B cell (primary cell): ENCODE measurements around the gene AGBL3. TPM values are rescaled to one million over a fixed set of nuclear protein-coding genes. Genes with fewer than 3 reads are reported as not detected.

ENCODE experiments used
- ATAC-seq: fragments of 200-7000 bp; cut with Tn5 transposase; one replicate; pipeline ENCODE4 v1.10.0; 2021; ENCODE audit warnings: low read depth, mild to moderate bottlenecking, moderate number of reproducible peaks, moderate library complexity
- CTCF ChIA-PET: fragments of 350-600 bp; sonication (Branson Sonifier 250); formaldehyde crosslinking; loops from one replicate; lab custom pipeline; 2021; ENCODE audit warnings: antibody characterized with exemption, inconsistent platforms; lab: Charles Lee
- POLR2A ChIA-PET: fragments of 350-600 bp; sonication (Branson Sonifier 250); formaldehyde crosslinking; loops from one replicate; lab custom pipeline; 2021; ENCODE audit warnings: antibody characterized with exemption; lab: Charles Lee
- DNase-seq: peaks from one replicate; pipeline ENCODE4 v3.0.0; 2013
- H2AFZ ChIP-seq: 2 replicates; pipeline ENCODE4 v1.6.1; 2012; ENCODE audit warnings: mild to moderate bottlenecking, low read depth, low read length; ENCODE audit not compliant: insufficient read depth, poor library complexity, severe bottlenecking
- H3K27ac ChIP-seq, 2 donors: 1 replicate in 1 of 2; 2 replicates in 1 of 2; pipeline ENCODE4 v1.5.1; 2012 to 2013; ENCODE audit warnings: low read length in 2 of 2, mild to moderate bottlenecking in 2 of 2, moderate library complexity in 1 of 2
- H3K27me3 ChIP-seq, 4 experiments: fragments of 200-600 bp in 1 of 4; sonication (generic) in 1 of 4; replicated peaks in 1 of 4; 1 replicate in 2 of 4; 2 replicates in 2 of 4; pipeline versions ENCODE4 v1.6.1 to v1.7.0; 2013 to 2016; ENCODE audit warnings: low read length in 3 of 4, mild to moderate bottlenecking in 2 of 4, mixed read lengths in 1 of 4, moderate library complexity in 1 of 4; ENCODE audit not compliant: insufficient read depth in 4 of 4, control insufficient read depth in 3 of 4; ENCODE audit errors: control extremely low read depth in 1 of 4
- H3K36me3 ChIP-seq, 2 experiments: replicated peaks in 1 of 2; 1 replicate in 1 of 2; 2 replicates in 1 of 2; pipeline versions ENCODE4 v1.6.1 to v1.7.1; 2013; ENCODE audit warnings: low read length in 1 of 2; ENCODE audit not compliant: insufficient read depth in 2 of 2, control insufficient read depth in 1 of 2; ENCODE audit errors: control extremely low read depth in 1 of 2, extremely low read depth in 1 of 2
- H3K4me1 ChIP-seq, 2 donors: fragments of 200-600 bp in 1 of 2; sonication (generic) in 1 of 2; 1 replicate in 1 of 2; 2 replicates in 1 of 2; pipeline versions ENCODE4 v1.5.1 to v1.6.1; 2013 to 2017; ENCODE audit warnings: low read length in 2 of 2; ENCODE audit not compliant: control insufficient read depth in 2 of 2, insufficient read depth in 2 of 2
- H3K4me2 ChIP-seq: replicated peaks from 2 replicates; pipeline ENCODE3; 2012; ENCODE audit warnings: mild to moderate bottlenecking, low read depth, low read length; ENCODE audit not compliant: poor library complexity, severe bottlenecking
- H3K4me3 ChIP-seq, 5 experiments: fragments of 200-600 bp in 1 of 5; sonication (generic) in 1 of 5; 1 replicate in 3 of 5; 2 replicates in 2 of 5; pipeline versions ENCODE4 v1.5.1 to v1.7.0; 2011 to 2016; ENCODE audit warnings: low read length in 4 of 5, mild to moderate bottlenecking in 4 of 5, low read depth in 2 of 5, control low read depth in 1 of 5, moderate library complexity in 1 of 5; ENCODE audit not compliant: insufficient read depth in 1 of 5; ENCODE audit errors: control extremely low read depth in 1 of 5, extremely low read depth in 1 of 5
- H3K79me2 ChIP-seq: fragments of 200-600 bp; sonication (generic); one replicate; pipeline ENCODE4 v1.6.0; 2016; ENCODE audit warnings: low read length; ENCODE audit not compliant: control insufficient read depth, insufficient read depth
- H3K9ac ChIP-seq: fragments of 200-600 bp; sonication (generic); 2 replicates; pipeline ENCODE4 v1.6.1; 2017; ENCODE audit warnings: mild to moderate bottlenecking, low read length, moderate library complexity
- H3K9me3 ChIP-seq, 3 donors: one replicate each; pipeline versions ENCODE4 v1.6.1 to v1.7.1; 2013; ENCODE audit warnings: low read length in 2 of 3; ENCODE audit not compliant: control insufficient read depth in 2 of 3, insufficient read depth in 1 of 3; ENCODE audit errors: control extremely low read depth in 1 of 3
- H4K20me1 ChIP-seq: 2 replicates; pipeline ENCODE4 v1.6.0; 2012; ENCODE audit warnings: mild to moderate bottlenecking, low read length; ENCODE audit not compliant: insufficient read depth, control insufficient read depth, poor library complexity, severe bottlenecking
- H3K27ac Mint-ChIP-seq: one replicate; pipeline ENCODE4 v1.8.0; 2021; ENCODE audit warnings: mixed read lengths
- H3K27me3 Mint-ChIP-seq: one replicate; pipeline ENCODE4 v1.8.0; 2021; ENCODE audit warnings: mixed read lengths
- H3K4me1 Mint-ChIP-seq: one replicate; pipeline ENCODE4 v1.8.0; 2021; ENCODE audit warnings: mixed read lengths
- H3K4me3 Mint-ChIP-seq: one replicate; pipeline ENCODE4 v1.8.0; 2021; ENCODE audit warnings: mixed read lengths
- H3K9me3 Mint-ChIP-seq: one replicate; pipeline ENCODE4 v1.8.0; 2022; ENCODE audit warnings: mixed read lengths; ENCODE audit not compliant: insufficient read depth
- EZH2 ChIP-seq: IDR thresholded peaks from 2 replicates; pipeline ENCODE4 v1.6.1; 2012; ENCODE audit warnings: borderline replicate concordance, low read depth, mild to moderate bottlenecking, moderate library complexity, low read length; ENCODE audit not compliant: insufficient read depth, poor library complexity, severe bottlenecking
- WGBS: methylation state at CpG from one replicate; pipeline ENCODE4 v1.1.5; 2013; ENCODE audit warnings: missing lambda C conversion rate; ENCODE audit not compliant: insufficient coverage; 5-methylcytosine and 5-hydroxymethylcytosine counted together
- intact Hi-C: fragments of 100-400 bp; cut with micrococcal nuclease; formaldehyde crosslinking; loops from one replicate; pipeline ENCODE4 v1.10.0; 2022
- polyA plus RNA-seq: library from polyadenylated mRNA; depleted of rRNA; stranded (reverse); fragments of >200 nt; gene quantifications from 2 replicates; pipeline ENCODE4 v1.2.3, GENCODE V29; 2012
- total RNA-seq, 2 donors: library from RNA; stranded (reverse); fragments of 120-200 nt in 1 of 2; gene quantifications; 1 replicate in 1 of 2; 2 replicates in 1 of 2; pipeline versions ENCODE4 v1.2.3 to v1.2.4, GENCODE V29; 2013 to 2022
- TF ChIP-seq, protein P1 (sequence below): fragments of 200-600 bp; IDR thresholded peaks from one replicate; pipeline ENCODE4 v1.8.0; 2022; ENCODE audit warnings: antibody characterized with exemption, mild to moderate bottlenecking

The AGBL3 gene
- total and polyA plus RNA-seq, 2 donors (not counting 1 experiment from before 2014, with no cell fraction given) = 0.51 to 10.9 TPM

- POLR2A ChIA-PET = interaction anchor here (0.6 to 2.8 kb wide), 7 partner anchors 11 to 502 kb away, joined by 3 to 32 read pairs (median 6); partner anchors contain the start of genes AGBL3, BPGM, CYREN and WDR91
- H3K4me1 Mint-ChIP-seq = peaks cover 62% of the 10 kb centered on the region
- Histone ChIP-seq H3K4me2 (peak within 1 kb of the TSS; percentile 70), H3K4me1 (peaks cover 42 to 52% of the 10 kb centered on the region in 2 donors), H3K79me2 (peaks cover 51% of the 10 kb centered on the region), H3K27me3 (no peaks in the 10 kb centered on the region), H2AFZ (peak within 1 kb of the TSS; percentile 74), H3K9ac (peak within 1 kb of the TSS; percentile 77), H4K20me1 (no peaks in the 10 kb centered on the region), H3K9me3 (no peaks in the 10 kb centered on the region), H3K36me3 (no peaks in the 10 kb centered on the region), H3K27ac (peak within 1 kb of the TSS; percentile 86 to 90), H3K4me3 (peak within 1 kb of the TSS; percentile 51 to 98 (median 72))
- CTCF ChIA-PET = interaction anchor here (0.9 to 8.3 kb wide), 9 partner anchors 9 to 161 kb away, joined by 3 to 78 read pairs (median 4); partner anchors contain the start of genes AGBL3 and CYREN
- DNase-seq (peak; percentile 87), ATAC-seq (peak; percentile 78)
- no peak for TF ChIP-seq EZH2
- TF ChIP-seq, protein P1, sequence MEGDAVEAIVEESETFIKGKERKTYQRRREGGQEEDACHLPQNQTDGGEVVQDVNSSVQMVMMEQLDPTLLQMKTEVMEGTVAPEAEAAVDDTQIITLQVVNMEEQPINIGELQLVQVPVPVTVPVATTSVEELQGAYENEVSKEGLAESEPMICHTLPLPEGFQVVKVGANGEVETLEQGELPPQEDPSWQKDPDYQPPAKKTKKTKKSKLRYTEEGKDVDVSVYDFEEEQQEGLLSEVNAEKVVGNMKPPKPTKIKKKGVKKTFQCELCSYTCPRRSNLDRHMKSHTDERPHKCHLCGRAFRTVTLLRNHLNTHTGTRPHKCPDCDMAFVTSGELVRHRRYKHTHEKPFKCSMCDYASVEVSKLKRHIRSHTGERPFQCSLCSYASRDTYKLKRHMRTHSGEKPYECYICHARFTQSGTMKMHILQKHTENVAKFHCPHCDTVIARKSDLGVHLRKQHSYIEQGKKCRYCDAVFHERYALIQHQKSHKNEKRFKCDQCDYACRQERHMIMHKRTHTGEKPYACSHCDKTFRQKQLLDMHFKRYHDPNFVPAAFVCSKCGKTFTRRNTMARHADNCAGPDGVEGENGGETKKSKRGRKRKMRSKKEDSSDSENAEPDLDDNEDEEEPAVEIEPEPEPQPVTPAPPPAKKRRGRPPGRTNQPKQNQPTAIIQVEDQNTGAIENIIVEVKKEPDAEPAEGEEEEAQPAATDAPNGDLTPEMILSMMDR = no peak
- WGBS = 0% methylated on average over 7 of the region's 13 CpGs
- peak within 1 kb of the TSS; percentile 91 for H3K4me3 Mint-ChIP-seq
- H3K27me3 Mint-ChIP-seq = no peaks in the 10 kb centered on the region
- peak within 1 kb of the TSS; percentile 94 for H3K27ac Mint-ChIP-seq
- no peaks in the 10 kb centered on the region for H3K9me3 Mint-ChIP-seq
- intact Hi-C loops = loop anchor here (1.0 to 5.0 kb wide), 7 partner anchors 13 to 691 kb away; partner anchors contain the start of genes AGBL3, AKR1B1, BPGM and CNOT4
Observed at GRCh38 chr7:135147899-135148721, 161.8 kb downstream of the AGBL3 start, which contains the start of gene TMEM140. Gene TMEM140 (plus strand): TSS chr7:135148072. CDS start chr7:135164442, 16,370 bp downstream.
